CD14-positive monocyte (primary cell): ENCODE results near the gene FGD6. TPM values are rescaled to one million over a fixed set of nuclear protein-coding genes. Genes with fewer than 3 reads are reported as not detected.

Experiments
- DNase-seq, 3 donors: peaks; one replicate each; pipeline ENCODE4 v3.0.0-alpha.2; 2011 to 2022
- H2AFZ ChIP-seq: 2 replicates; pipeline ENCODE4 v1.6.0; 2012; ENCODE audit warnings: mild to moderate bottlenecking, low read depth, low read length, inconsistent platforms; ENCODE audit not compliant: insufficient read depth, poor library complexity, severe bottlenecking
- H3K27ac ChIP-seq, 2 donors: 1 replicate in 1 of 2; 2 replicates in 1 of 2; pipeline ENCODE4 v1.5.1; 2012 to 2013; ENCODE audit warnings: low read length in 2 of 2, control low read depth in 1 of 2, inconsistent platforms in 1 of 2, low read depth in 1 of 2, mild to moderate bottlenecking in 1 of 2
- H3K27me3 ChIP-seq, 2 donors: one replicate each; pipeline versions ENCODE4 v1.6.0 to v1.6.1; 2011 to 2013; ENCODE audit warnings: low read length in 2 of 2; ENCODE audit not compliant: control insufficient read depth in 2 of 2, insufficient read depth in 2 of 2
- H3K36me3 ChIP-seq, 2 donors: replicated peaks in 1 of 2; 1 replicate in 1 of 2; 2 replicates in 1 of 2; pipeline versions ENCODE4 v1.5.1 to v1.6.1; 2012 to 2013; ENCODE audit warnings: low read length in 2 of 2, control low read depth in 1 of 2, inconsistent platforms in 1 of 2, mild to moderate bottlenecking in 1 of 2; ENCODE audit not compliant: insufficient read depth in 2 of 2, control insufficient read depth in 1 of 2
- H3K4me1 ChIP-seq, 2 donors: 1 replicate in 1 of 2; 2 replicates in 1 of 2; pipeline versions ENCODE4 v1.5.1 to v1.6.1; 2012 to 2013; ENCODE audit warnings: low read length in 2 of 2, control low read depth in 1 of 2, inconsistent platforms in 1 of 2, mild to moderate bottlenecking in 1 of 2, moderate library complexity in 1 of 2; ENCODE audit not compliant: insufficient read depth in 2 of 2, control insufficient read depth in 1 of 2
- H3K4me2 ChIP-seq: replicated peaks from 2 replicates; pipeline ENCODE3; 2012; ENCODE audit warnings: low read length, moderate library complexity, mild to moderate bottlenecking; ENCODE audit not compliant: poor library complexity, severe bottlenecking; ENCODE audit errors: extremely low read depth
- H3K4me3 ChIP-seq, 3 experiments: fragments of 200-600 bp in 1 of 3; sonication (generic) in 1 of 3; replicated peaks in 1 of 3; 1 replicate in 2 of 3; 2 replicates in 1 of 3; pipeline ENCODE4 v1.5.1; 2011 to 2013; ENCODE audit warnings: low read length in 3 of 3, mild to moderate bottlenecking in 3 of 3, control low read depth in 2 of 3, low read depth in 2 of 3, inconsistent platforms in 1 of 3, moderate library complexity in 1 of 3
- H3K79me2 ChIP-seq: 2 replicates; pipeline ENCODE4 v1.6.0; 2012; ENCODE audit warnings: mild to moderate bottlenecking, control low read depth, inconsistent platforms, low read length, moderate library complexity; ENCODE audit not compliant: insufficient read depth
- H3K9ac ChIP-seq: 2 replicates; pipeline ENCODE4 v1.6.0; 2017; ENCODE audit warnings: low read length, mild to moderate bottlenecking; ENCODE audit not compliant: insufficient read depth, poor library complexity, severe bottlenecking
- H3K9me3 ChIP-seq, 2 donors: replicated peaks in 1 of 2; 1 replicate in 1 of 2; 2 replicates in 1 of 2; pipeline versions ENCODE4 v1.5.1 to v1.6.1; 2012 to 2013; ENCODE audit warnings: low read length in 2 of 2, control low read depth in 1 of 2; ENCODE audit not compliant: control insufficient read depth in 1 of 2, insufficient read depth in 1 of 2
- H4K20me1 ChIP-seq: 2 replicates; pipeline ENCODE4 v1.6.0; 2012; ENCODE audit warnings: mild to moderate bottlenecking, low read length, control low read depth, moderate library complexity; ENCODE audit not compliant: insufficient read depth
- H3K27ac Mint-ChIP-seq, 7 donors: one replicate each; pipeline ENCODE4 v1.8.0; 2020; ENCODE audit warnings: mild to moderate bottlenecking in 7 of 7, mixed read lengths in 7 of 7, moderate library complexity in 6 of 7, inconsistent platforms in 2 of 7
- H3K27me3 Mint-ChIP-seq, 3 donors: one replicate each; pipeline ENCODE4 v1.8.0; 2021 to 2022; ENCODE audit warnings: low read depth in 3 of 3, mild to moderate bottlenecking in 3 of 3, mixed read lengths in 3 of 3, moderate library complexity in 3 of 3, inconsistent platforms in 1 of 3
- H3K36me3 Mint-ChIP-seq, 2 donors: one replicate each; pipeline ENCODE4 v1.8.0; 2020; ENCODE audit warnings: mixed read lengths in 2 of 2, inconsistent platforms in 1 of 2, mild to moderate bottlenecking in 1 of 2
- H3K4me1 Mint-ChIP-seq: one replicate; pipeline ENCODE4 v1.8.0; 2020; ENCODE audit warnings: mild to moderate bottlenecking, mixed read lengths
- H3K4me3 Mint-ChIP-seq, 2 donors: one replicate each; pipeline ENCODE4 v1.8.0; 2020; ENCODE audit warnings: mild to moderate bottlenecking in 2 of 2, mixed read lengths in 2 of 2, moderate library complexity in 1 of 2
- H3K9me3 Mint-ChIP-seq, 7 donors: one replicate each; pipeline ENCODE4 v1.8.0; 2020 to 2022; ENCODE audit warnings: mixed read lengths in 7 of 7, mild to moderate bottlenecking in 6 of 7, moderate library complexity in 6 of 7, inconsistent platforms in 2 of 7
- CTCF ChIP-seq: fragments of 200-600 bp; IDR thresholded peaks from one replicate; pipeline ENCODE4 v1.8.0; 2022; ENCODE audit warnings: antibody characterized with exemption, mild to moderate bottlenecking
- WGBS: methylation state at CpG from one replicate; pipeline ENCODE4 v1.1.5; 2013; ENCODE audit warnings: missing lambda C conversion rate; ENCODE audit not compliant: insufficient coverage; 5-methylcytosine and 5-hydroxymethylcytosine counted together
- intact Hi-C, 2 donors: fragments of 100-400 bp; cut with micrococcal nuclease; formaldehyde crosslinking; loops; one replicate each; pipeline versions ENCODE4 v1.15.0 to v1.15.1; 2023
- polyA plus RNA-seq, 3 donors: library from polyadenylated mRNA; depleted of rRNA in 1 of 3; unstranded in 2 of 3; stranded (reverse) in 1 of 3; fragments of 300-500 nt in 2 of 3; fragments of >200 nt in 1 of 3; fragmentation: Illumina TruSeq in 2 of 3; gene quantifications; 1 replicate in 2 of 3; 2 replicates in 1 of 3; pipeline ENCODE4 v1.2.3, GENCODE V29; 2012 to 2021

FGD6 gene
- polyA plus RNA-seq, 3 donors, result 4.0 to 8.1 (median 5.3) TPM

- WGBS, result no CpG with 5 or more reads among the region's 2 CpGs
- no peaks in the 10 kb centered on the region for H3K9me3 ChIP-seq
- no peak overlapping the region for H3K9ac ChIP-seq
- Mint-ChIP-seq H3K36me3 (peaks cover 52 to 83% of the 10 kb centered on the region in 2 donors), H3K4me1 (no peaks in the 10 kb centered on the region), H3K4me3 (no peak overlapping the region), H3K27ac (no peak overlapping the region), H3K27me3 (peaks cover 0 to 1% (median 1%) of the 10 kb centered on the region in 3 donors), H3K9me3 (peaks cover 0 to 3% (median 0%) of the 10 kb centered on the region in 7 donors)
- no peak overlapping the region for H3K4me3 ChIP-seq
- no peaks in the 10 kb centered on the region for H3K4me1 ChIP-seq
- intact Hi-C loops, result no loop called here
- no peak overlapping the region for H3K4me2 ChIP-seq
- no peak overlapping the region for H3K27ac ChIP-seq
- no peaks in the 10 kb centered on the region for H4K20me1 ChIP-seq
- no peaks in the 10 kb centered on the region for H3K79me2 ChIP-seq
- no peaks in the 10 kb centered on the region for H3K27me3 ChIP-seq
- H3K36me3 ChIP-seq, result peaks cover 69 to 96% of the 10 kb centered on the region in 2 donors
- no peak overlapping the region for H2AFZ ChIP-seq
- DNase-seq, result no peak
- no peak for TF ChIP-seq CTCF
Measured at GRCh38 chr12:95055057-95055456, 162.2 kb downstream of the FGD6 start.

- WGBS, result no CpG with 5 or more reads among the region's 2 CpGs
- intact Hi-C loops, result no loop called here
- Histone ChIP-seq H3K4me1 (no peaks in the 10 kb centered on the region), H3K27me3 (no peaks in the 10 kb centered on the region), H3K4me2 (no peak overlapping the region), H3K9me3 (no peaks in the 10 kb centered on the region), H3K4me3 (no peak overlapping the region), H3K27ac (no peak overlapping the region), H3K9ac (no peak overlapping the region), H4K20me1 (no peaks in the 10 kb centered on the region), H3K79me2 (no peaks in the 10 kb centered on the region), H2AFZ (no peak overlapping the region), H3K36me3 (peaks cover 64 to 93% of the 10 kb centered on the region in 2 donors)
- no peak for TF ChIP-seq CTCF
- H3K4me1 Mint-ChIP-seq, result no peaks in the 10 kb centered on the region
- peaks cover 0 to 1% (median 1%) of the 10 kb centered on the region in 3 donors for H3K27me3 Mint-ChIP-seq
- H3K9me3 Mint-ChIP-seq, result peaks cover 0 to 3% (median 0%) of the 10 kb centered on the region in 7 donors
- peaks cover 50 to 80% of the 10 kb centered on the region in 2 donors for H3K36me3 Mint-ChIP-seq
- no peak overlapping the region for H3K4me3 Mint-ChIP-seq
- DNase-seq, result no peak
- H3K27ac Mint-ChIP-seq, result no peak overlapping the region
Measured at GRCh38 chr12:95054206-95054605, 163.1 kb downstream of the FGD6 start.
